Kidney epithelial cell (primary cell): ENCODE measurements around the gene FAM25A. TPM values are rescaled to one million over a fixed set of nuclear protein-coding genes. Genes with fewer than 3 reads are reported as not detected.
"Not testable (repeated sequence)": the region's sequence is repeated elsewhere in the genome, so short reads cannot be mapped to it uniquely, and the experiment has no call there.

Source experiments
- DNase-seq: peaks from one replicate; pipeline ENCODE4 v3.0.0-alpha.2; 2010; ENCODE audit warnings: low read depth
- H3K27me3 ChIP-seq: 2 replicates; pipeline ENCODE4 v1.6.0; 2011; ENCODE audit warnings: low read length; ENCODE audit not compliant: control insufficient read depth, insufficient read depth
- H3K36me3 ChIP-seq: 2 replicates; pipeline ENCODE4 v1.5.1; 2011; ENCODE audit warnings: low read length; ENCODE audit not compliant: control insufficient read depth, insufficient read depth
- H3K4me3 ChIP-seq: 2 replicates; pipeline ENCODE4 v1.5.1; 2011; ENCODE audit warnings: low read depth, mild to moderate bottlenecking, control low read depth, low read length
- total RNA-seq: library from RNA; depleted of rRNA; stranded (reverse); fragments of >200 nt; gene quantifications from 2 replicates; pipeline ENCODE4 v1.2.3, GENCODE V29; 2015
- TF ChIP-seq, protein P1 (sequence below): IDR thresholded peaks from 2 replicates; pipeline ENCODE4 v1.5.1; 2011; ENCODE audit warnings: mild to moderate bottlenecking, moderate library complexity, low read length, control low read depth, inconsistent platforms; ENCODE audit not compliant: insufficient read depth, poor library complexity, severe bottlenecking

The FAM25A gene
- total RNA-seq, 1 donor from 2014 or later: not detected

DNA sequence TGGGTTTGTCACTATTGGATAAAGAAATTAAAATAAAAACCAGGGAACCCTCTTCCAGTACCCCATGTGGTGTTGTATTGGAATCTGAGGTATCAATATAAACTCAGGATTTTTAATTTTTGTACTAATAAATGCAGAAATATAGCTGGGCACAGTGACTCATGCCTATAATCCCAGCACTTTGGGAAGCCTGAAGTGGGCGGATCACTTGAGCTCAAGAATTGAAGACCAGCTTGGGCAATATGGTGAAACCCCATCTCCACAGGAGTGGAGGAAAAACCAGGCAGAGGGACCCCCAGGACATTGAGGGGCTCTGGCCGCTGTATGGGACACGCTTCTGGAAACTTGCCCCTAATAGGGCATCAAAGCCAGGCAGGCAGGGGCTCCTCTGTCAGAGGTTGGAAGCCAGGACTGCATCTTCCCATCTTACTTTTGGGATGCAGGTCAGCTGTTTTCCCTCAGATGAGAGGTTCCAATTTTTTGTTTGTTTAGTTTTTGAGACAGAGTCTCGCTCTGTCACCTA, 40.7 kb upstream of the FAM25A start:
- Histone ChIP-seq H3K4me3 (no peak overlapping the region), H3K27me3 (no peaks in the 10 kb centered on the region), H3K36me3 (no peaks in the 10 kb centered on the region)
- TF ChIP-seq, protein P1, sequence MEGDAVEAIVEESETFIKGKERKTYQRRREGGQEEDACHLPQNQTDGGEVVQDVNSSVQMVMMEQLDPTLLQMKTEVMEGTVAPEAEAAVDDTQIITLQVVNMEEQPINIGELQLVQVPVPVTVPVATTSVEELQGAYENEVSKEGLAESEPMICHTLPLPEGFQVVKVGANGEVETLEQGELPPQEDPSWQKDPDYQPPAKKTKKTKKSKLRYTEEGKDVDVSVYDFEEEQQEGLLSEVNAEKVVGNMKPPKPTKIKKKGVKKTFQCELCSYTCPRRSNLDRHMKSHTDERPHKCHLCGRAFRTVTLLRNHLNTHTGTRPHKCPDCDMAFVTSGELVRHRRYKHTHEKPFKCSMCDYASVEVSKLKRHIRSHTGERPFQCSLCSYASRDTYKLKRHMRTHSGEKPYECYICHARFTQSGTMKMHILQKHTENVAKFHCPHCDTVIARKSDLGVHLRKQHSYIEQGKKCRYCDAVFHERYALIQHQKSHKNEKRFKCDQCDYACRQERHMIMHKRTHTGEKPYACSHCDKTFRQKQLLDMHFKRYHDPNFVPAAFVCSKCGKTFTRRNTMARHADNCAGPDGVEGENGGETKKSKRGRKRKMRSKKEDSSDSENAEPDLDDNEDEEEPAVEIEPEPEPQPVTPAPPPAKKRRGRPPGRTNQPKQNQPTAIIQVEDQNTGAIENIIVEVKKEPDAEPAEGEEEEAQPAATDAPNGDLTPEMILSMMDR: no peak
- no peak for DNase-seq

- no peaks in the 10 kb centered on the region for H3K27me3 ChIP-seq
- no peak for DNase-seq
- no peaks in the 10 kb centered on the region for H3K36me3 ChIP-seq
- TF ChIP-seq, protein P1: no peak
- H3K4me3 ChIP-seq: no peak overlapping the region
Observed at GRCh38 chr10:86979977-86980448, 40.1 kb upstream of the FAM25A start.

DNA sequence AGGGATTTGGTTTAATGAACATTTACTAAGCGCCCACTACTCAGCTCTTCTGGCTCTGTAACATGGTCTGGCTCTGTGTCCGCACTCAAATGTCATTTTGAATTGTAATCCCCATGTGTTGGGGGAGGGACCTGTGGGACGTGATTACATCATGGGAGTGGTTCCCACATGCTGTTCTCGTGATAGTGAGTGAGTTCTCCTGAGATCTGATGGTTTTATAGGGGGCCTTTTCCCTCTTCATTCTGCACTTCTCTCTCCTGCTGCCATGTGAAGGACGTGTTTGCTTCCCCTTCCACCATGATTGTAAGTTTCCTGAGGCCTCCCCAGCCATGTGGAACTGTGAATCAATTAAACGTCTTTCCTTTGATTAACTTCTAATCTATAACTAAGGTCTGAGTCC, 39.1 kb upstream of the FAM25A start:
- H3K4me3 ChIP-seq, DNase-seq, H3K27me3 ChIP-seq, H3K36me3 ChIP-seq: not testable (repeated sequence)

DNA sequence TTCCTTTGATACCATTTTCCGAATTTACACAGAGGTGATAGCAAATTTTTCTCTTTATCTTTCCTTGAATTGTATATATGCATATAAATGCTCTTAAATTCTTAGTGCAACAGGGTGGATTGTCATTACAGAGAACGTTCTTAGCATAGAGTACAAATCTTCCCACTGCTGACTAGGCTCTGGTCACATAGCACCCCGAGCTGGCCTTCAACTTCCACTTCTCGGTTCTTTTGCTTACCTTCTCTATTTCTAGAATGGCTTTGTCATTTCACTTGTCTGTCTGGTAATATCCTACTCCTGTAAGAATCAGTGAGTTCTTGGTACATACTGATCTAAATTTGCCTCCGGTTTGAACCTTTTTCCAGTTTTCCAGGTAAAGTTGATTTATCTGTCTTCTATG, 38.4 kb upstream of the FAM25A start:
- no peak overlapping the region for H3K4me3 ChIP-seq
- DNase-seq: no peak
- H3K27me3 ChIP-seq: no peaks in the 10 kb centered on the region
- H3K36me3 ChIP-seq: no peaks in the 10 kb centered on the region
- TF ChIP-seq, protein P1: no peak

DNA sequence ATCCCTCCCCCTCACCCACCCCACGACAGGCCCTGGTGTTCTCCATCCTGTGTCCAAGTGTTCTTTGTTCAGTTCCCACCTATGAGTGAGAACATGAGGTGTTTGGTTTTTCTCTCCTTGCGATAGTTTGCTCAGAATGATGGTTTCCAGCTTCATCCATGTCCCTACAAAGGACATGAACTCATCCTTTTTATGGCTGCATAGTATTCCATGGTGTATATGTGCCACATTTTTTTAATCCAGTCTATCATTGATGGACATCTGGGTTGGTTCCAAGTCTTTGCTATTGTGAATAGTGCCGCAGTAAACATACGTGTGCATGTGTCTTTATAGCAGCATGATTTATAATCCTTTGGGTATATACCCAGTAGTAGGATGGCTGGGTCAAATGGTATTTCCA, 35.6 kb upstream of the FAM25A start:
- not testable (repeated sequence) for DNase-seq, H3K4me3 ChIP-seq, H3K36me3 ChIP-seq, H3K27me3 ChIP-seq

DNA sequence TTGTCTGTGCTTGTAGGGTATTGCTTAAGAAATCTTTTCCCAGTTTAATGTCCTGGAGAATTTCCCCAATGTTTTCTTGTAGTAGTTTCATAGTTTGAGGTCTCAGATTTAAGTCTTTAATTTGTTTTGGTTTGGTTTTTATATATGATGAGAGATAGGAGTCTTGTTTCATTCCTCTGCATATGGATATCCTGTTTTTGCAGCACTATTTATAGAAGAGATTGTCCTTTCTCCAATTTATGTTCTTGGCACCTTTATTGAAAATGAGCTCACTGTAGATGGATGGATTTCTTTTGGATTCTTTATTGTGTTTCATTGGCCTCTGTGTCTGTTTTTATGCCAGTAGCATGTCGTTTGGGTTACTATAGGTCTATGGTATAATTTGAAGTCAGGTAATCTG, 31.6 kb upstream of the FAM25A start:
- no peaks in the 10 kb centered on the region for H3K27me3 ChIP-seq
- no peaks in the 10 kb centered on the region for H3K36me3 ChIP-seq
- H3K4me3 ChIP-seq: no peak overlapping the region
- DNase-seq: no peak
- TF ChIP-seq, protein P1: no peak

GRCh38 chr10:86991362-86991761, 28.7 kb upstream of the FAM25A start:
- not testable (repeated sequence) for H3K4me3 ChIP-seq, H3K27me3 ChIP-seq, DNase-seq, H3K36me3 ChIP-seq
